Peyer's patch (tissue), 4 donors: ENCODE results near the gene GAN.

Experiments
- POLR2A ChIP-seq, 2 donors: fragments of 450-650 bp; IDR thresholded peaks; one replicate each; pipeline ENCODE4 v1.5.1; 2017; ENCODE audit warnings: antibody characterized with exemption in 2 of 2, mild to moderate bottlenecking in 2 of 2, moderate library complexity in 2 of 2
- TF ChIP-seq, protein P1 (sequence below), 6 experiments: fragments of 450-650 bp in 4 of 6; fragments of 200-600 bp in 2 of 6; sonication (generic) in 1 of 6; IDR thresholded peaks; one replicate each; pipeline ENCODE4 v1.5.1; 2017 to 2019; ENCODE audit warnings: antibody characterized with exemption in 6 of 6, mild to moderate bottlenecking in 3 of 6, moderate library complexity in 1 of 6

DNA sequence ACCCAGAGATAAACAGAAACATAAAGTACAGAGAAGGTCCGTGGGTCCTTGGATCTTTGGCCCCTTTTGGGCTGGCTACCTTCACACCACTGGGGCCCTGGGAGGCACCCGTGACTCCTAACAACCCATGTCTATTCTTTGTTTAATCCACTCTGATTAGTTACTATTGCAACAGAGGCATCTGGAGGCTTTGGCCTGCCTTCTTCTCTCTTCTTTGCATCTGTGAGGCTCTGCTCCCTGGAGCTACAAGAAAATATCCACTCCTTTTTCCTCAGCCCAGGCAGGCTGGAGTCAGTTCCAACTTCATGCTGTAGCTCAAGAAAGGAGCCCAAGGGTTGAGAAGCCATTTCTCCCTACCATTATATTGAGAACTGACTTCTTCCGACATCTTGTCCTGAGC, 120.3 kb downstream of the GAN start:
- TF ChIP-seq, protein P1, sequence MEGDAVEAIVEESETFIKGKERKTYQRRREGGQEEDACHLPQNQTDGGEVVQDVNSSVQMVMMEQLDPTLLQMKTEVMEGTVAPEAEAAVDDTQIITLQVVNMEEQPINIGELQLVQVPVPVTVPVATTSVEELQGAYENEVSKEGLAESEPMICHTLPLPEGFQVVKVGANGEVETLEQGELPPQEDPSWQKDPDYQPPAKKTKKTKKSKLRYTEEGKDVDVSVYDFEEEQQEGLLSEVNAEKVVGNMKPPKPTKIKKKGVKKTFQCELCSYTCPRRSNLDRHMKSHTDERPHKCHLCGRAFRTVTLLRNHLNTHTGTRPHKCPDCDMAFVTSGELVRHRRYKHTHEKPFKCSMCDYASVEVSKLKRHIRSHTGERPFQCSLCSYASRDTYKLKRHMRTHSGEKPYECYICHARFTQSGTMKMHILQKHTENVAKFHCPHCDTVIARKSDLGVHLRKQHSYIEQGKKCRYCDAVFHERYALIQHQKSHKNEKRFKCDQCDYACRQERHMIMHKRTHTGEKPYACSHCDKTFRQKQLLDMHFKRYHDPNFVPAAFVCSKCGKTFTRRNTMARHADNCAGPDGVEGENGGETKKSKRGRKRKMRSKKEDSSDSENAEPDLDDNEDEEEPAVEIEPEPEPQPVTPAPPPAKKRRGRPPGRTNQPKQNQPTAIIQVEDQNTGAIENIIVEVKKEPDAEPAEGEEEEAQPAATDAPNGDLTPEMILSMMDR (IDR thresholded peaks at IDR 0.05): no peak
- TF ChIP-seq POLR2A (IDR thresholded peaks at IDR 0.05): no peak
